ENCODE data around the gene AZU1.

Gene AZU1

DNA sequence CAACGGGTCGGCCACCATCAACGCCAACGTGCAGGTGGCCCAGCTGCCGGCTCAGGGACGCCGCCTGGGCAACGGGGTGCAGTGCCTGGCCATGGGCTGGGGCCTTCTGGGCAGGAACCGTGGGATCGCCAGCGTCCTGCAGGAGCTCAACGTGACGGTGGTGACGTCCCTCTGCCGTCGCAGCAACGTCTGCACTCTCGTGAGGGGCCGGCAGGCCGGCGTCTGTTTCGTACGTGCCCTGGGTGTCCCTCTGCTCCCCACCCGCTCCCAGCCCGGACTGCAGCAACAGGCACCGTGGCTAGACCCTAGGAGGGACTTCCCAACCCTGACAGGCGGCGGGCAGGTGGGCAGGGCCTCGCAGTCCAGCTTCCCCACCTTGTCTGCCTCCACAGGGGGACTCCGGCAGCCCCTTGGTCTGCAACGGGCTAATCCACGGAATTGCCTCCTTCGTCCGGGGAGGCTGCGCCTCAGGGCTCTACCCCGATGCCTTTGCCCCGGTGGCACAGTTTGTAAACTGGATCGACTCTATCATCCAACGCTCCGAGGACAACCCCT, 28.0 kb downstream of the AZU1 start:
- no peak for DNase-seq

DNA sequence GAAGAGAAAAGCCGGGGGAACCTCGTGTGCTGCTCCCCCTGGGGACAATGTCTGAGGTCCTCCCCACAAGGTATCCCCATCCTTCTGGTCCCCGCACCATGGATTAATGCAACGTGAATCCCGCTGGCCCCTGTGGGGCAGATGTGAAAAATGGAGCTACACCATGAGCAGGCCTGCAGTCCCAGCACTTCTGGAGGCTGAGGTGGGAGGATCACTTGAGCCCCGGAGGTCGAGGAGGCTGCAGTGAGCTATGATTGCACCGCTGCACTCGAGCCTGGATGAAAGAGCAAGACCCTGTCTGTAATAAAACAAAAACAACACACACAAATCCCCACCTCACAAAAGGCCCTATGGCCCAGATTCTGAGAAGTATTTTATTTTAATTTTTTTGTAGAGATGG, 30.6 kb downstream of the AZU1 start:
- no peak for DNase-seq

GRCh38 chr19:858868-859843, 31.5 kb downstream of the AZU1 start, which contains the start of gene CFD:
Gene CFD (plus strand): TSS chr19:859664. CDS start chr19:859690, 26 bp downstream.
- no peak for DNase-seq

GRCh38 chr19:861141-861755, 33.6 kb downstream of the AZU1 start:
- no peak for DNase-seq

DNA sequence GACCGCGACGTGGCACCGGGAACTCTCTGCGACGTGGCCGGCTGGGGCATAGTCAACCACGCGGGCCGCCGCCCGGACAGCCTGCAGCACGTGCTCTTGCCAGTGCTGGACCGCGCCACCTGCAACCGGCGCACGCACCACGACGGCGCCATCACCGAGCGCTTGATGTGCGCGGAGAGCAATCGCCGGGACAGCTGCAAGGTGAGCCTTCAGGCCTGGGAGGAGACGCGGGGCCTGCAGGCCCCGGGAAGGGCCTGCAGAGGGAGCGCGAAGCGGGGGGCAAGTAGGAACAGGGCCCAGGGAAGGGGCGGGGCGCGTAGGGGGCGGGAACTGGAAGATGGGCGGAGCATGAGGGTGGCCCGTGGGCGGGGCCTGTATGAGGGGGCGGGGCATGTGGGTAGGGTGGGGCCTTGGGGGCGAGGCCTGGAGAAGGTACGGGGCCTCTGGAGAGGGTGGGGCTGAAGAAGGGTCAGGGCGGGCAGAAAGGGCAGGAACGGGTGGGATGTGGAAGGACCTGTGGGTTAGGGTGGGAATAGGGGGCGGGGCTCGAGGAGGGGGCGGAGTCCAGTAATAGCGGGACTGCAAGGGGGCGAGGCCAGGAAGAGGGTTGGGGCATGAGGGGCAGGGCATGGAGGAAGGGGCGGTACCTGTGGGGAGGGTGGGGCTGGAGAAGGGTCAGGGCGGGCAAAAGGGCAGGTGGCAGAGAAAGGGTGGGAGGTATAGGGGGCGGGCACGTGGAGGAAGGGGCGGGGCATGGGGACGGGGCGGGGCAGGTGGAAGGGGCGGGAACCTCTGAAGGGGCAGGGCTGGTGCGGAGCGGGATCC, 34.3 kb downstream of the AZU1 start:
- DNase-seq = no peak

- no peak for DNase-seq
Observed at GRCh38 chr19:862581-863314, 35.1 kb downstream of the AZU1 start.

DNA sequence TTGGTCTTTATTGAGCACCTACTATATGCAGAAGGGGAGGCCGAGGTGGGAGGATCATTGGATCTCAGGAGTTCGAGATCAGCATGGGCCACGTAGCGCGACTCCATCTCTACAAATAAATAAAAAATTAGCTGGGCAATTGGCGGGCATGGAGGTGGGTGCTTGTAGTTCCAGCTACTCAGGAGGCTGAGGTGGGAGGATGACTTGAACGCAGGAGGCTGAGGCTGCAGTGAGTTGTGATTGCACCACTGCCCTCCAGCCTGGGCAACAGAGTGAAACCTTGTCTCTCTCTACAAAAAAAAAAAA, 35.6 kb downstream of the AZU1 start:
- no peak for DNase-seq

GRCh38 chr19:866769-867300, 39.2 kb downstream of the AZU1 start:
- DNase-seq = no peak

DNA sequence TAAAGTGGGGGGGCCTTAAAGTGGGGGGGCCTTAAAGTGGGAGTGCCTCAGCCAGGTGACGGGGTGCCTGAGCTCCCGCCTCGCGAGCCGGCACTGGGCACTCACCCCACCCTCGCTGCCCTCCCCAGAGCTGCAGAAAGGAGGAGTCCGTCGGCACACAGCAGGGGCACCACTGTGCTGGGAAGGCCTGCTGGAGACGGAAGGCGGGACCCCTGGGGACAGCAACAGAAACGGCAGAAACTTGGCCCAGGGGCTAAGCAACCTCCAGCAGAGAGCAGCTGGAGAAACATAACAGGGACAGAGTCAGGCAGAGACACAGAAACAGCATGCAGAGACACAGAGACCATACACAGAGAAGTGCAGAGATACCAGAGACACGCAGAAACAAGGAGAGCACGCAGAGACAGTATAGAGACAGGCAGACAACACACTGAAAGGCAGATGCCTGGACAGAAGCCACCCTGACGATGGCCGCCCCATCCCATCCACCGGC, 39.7 kb downstream of the AZU1 start:
- no peak for DNase-seq

GRCh38 chr19:867855-868457, 40.3 kb downstream of the AZU1 start:
- no peak for DNase-seq

DNA sequence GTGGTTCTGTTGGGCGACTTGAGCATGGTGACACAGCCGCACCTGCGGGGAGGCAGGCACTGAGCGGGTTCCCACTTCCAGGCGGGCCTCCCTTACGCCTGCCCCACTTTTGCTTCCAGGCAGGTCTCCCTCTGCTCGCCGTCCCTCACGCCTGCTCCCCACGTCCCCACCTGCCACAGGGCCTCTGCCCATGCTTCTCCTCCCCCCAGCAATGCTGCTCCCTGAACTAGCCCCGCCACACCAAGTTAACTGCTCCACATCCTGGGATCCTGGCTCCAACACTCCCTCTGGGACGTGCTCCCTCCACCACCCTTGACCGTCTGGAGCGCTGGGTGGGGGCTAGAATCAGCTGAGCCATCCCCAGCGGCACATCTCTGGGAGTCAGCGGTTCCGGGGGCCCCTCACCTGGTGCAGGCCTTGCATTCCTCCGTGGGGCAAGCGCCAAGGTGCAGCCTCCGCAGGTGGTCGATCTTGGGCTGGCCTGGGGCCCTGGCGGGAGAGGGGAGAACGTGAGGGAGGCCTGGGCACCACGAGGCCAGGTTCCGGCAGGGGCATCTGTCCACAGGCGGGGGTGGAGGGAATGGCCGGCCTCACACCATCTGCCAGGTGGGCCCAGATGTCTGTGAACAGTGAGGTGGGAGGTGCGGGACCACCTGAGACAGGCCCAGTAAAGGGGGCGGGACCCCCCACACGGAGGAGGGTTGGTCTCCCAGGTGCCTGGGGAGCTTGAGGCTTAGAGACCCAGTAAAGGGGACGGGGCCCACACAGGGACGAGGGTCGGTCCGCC, 41.0 kb downstream of the AZU1 start:
- DNase-seq = no peak

- DNase-seq = no peak
Observed at GRCh38 chr19:869245-870177, 41.9 kb downstream of the AZU1 start.

- no peak for DNase-seq
Observed at GRCh38 chr19:870314-870713, 42.7 kb downstream of the AZU1 start.

GRCh38 chr19:870963-871401, 43.3 kb downstream of the AZU1 start:
- peak; percentile 65 for DNase-seq

DNA sequence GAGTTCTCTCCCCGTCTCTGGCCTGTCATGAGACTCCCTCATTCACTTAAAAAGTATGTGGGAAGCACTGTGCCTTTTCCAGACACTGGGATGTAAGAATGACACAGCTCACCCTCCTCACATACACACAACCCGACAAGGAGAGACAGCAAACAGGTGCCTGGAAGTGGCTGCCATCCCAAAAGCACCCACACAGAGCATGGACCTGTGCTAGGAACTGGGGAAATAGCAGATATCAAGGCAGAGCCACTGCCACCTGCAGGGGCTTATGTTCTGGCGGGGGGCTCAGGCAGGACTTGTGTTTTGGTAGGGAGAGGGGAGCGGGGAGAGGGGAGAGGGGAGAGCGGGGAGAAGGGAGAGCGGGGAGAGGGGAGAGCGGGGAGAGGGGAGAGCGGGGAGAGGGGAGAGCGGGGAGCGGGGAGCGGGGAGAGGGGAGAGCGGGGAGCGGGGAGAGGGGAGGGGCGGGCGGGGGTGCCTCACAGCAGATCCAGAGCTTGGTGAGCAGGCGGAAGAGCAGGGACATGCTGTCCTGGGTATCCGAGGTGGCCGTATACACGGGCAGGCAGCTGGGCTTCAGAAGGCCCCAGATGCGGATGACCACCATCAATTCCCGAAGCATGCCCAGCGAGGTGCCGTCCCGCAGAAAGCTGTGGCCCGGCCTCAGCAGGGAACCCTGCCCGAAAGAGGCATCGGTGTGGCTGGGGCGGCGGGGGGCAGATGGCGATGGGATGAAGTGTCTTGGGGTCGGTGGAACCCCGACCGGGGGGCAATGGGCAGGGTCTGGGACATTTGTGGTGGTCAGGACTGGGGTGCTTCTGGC, 44.0 kb downstream of the AZU1 start:
- DNase-seq = no peak

GRCh38 chr19:872266-872951, 44.8 kb downstream of the AZU1 start:
- DNase-seq = no peak

- no peak for DNase-seq
Observed at GRCh38 chr19:873084-873483, 45.4 kb downstream of the AZU1 start.

GRCh38 chr19:873561-874041, 46.0 kb downstream of the AZU1 start:
- no peak for DNase-seq
